GM18909 (cell line): ENCODE data around the gene SLC1A4.

ENCODE experiments used
- ATAC-seq: cut with Tn5 transposase; IDR thresholded peaks from one replicate; pipeline ENCODE4 v1.9.1; 2021; ENCODE audit warnings: mild to moderate bottlenecking; ENCODE audit not compliant: unreplicated experiment, poor library complexity

SLC1A4 gene

DNA sequence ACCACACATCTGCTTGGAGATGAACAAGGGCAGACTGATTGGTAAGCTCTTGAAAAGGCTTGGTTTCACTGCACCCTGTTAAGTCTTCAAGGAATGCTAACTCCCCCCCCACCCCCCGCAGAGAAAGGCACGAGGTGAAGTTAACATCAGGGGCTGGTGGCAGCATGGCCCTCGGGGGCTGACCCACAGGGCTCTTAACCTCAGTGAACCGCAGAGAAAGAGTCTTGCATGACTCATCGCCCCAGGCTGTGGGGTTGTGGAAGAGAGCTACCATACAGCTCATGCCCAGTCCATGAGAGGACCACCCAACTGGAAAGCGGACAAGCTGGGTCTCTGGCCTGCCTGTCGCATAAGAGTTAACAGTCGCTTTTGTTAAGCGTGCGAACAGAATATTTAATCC lies 56.5 kb downstream of the SLC1A4 start:
- no peak for ATAC-seq

- ATAC-seq, result no peak
Observed at GRCh38 chr2:65046633-65047407, 57.6 kb downstream of the SLC1A4 start.

- ATAC-seq, result no peak
Observed at GRCh38 chr2:65049010-65049639, 59.9 kb downstream of the SLC1A4 start.

DNA sequence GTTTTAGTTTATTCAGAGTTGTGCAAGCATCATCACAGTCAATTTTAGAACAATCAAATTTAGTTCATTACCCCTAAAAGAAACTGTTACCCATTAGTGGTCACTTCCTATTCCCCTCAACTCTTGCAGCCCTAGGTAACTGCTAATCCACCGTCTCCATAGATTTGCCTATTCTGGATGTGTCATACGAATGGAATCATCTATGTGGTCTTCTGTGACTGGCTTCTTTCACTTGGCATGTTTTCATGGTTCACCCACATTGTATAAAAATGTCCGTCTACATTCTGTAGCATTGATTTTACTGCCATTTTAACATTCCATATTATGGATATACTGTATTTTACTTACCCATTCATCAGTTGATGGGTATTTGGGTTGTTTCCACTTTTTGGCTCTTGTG lies 61.7 kb downstream of the SLC1A4 start:
- ATAC-seq, result no peak

DNA sequence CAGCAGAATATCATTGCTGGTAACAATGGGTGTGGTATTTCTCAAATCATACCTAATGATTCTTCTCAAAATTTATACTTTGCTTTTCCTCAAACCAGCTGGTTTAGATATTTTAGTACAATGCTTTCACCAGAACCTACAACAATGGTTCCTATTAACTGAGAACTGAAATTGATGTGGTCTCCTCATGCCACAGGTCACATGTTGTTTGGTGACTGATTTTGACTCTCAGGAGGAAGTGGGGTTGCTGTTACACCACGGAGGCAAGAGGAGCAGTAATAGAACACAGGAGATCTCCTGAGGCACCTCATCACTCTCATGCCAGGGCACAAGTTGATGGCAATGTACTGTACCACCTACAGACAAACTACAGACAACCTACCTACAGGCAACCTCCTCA lies 64.0 kb downstream of the SLC1A4 start:
- peak; percentile 64 for ATAC-seq

DNA sequence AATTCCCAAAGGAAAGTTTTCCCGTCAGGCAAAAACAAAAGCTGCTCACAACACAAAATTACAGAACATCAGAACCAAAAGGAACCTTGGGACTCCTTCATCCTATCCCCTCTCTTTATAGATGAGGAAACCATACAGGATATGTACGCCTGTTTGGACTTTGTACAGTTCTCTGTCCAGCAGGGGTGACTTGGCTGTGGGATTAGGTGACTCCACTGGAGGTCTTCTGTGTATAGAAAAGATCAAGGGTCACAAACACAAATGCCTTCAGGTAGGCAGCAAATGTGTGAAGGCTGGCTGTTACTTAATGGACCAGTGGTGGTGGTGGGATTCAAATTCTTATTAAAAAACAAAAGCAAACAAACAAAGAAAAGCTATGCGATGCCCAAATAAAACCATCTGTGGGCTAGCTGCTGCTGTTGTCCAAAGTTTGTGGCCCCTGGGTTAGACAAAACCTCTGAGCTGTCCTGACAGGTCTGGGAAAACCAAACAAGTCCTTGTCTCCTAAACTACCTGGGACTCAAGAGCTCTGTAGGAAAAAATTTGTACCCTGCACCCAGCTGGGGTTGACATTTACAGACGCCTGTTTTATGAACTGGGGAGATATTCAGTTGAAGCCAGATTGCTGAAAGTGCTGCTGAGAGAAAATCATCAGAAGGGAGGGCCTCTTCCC lies 65.7 kb downstream of the SLC1A4 start:
- no peak for ATAC-seq

- ATAC-seq, result peak; percentile 40
Observed at GRCh38 chr2:65055422-65056214, 66.4 kb downstream of the SLC1A4 start.

GRCh38 chr2:65056215-65057053 lies 67.2 kb downstream of the SLC1A4 start, which contains the start of gene CEP68:
TSS of gene CEP68 (plus strand) at chr2:65056416. CDS start at chr2:65069445, 13,029 bp downstream.
- ATAC-seq, result peak; percentile 87

DNA sequence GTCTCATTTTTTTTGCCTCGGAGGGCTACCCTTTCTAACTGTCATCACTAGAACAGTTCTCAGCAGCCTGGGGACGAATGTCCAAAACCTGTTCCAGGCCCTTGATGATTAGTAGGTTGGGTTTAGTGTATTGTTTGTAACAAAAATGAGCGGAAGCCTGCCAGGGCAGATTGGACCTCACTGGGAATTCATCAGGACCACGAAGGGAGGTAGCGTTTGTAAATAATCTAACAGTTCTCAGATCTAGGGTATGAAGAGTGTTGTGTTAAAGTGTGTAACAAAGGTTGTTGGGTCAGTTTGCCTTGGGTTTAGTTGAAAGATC lies 67.8 kb downstream of the SLC1A4 start:
- no peak for ATAC-seq

DNA sequence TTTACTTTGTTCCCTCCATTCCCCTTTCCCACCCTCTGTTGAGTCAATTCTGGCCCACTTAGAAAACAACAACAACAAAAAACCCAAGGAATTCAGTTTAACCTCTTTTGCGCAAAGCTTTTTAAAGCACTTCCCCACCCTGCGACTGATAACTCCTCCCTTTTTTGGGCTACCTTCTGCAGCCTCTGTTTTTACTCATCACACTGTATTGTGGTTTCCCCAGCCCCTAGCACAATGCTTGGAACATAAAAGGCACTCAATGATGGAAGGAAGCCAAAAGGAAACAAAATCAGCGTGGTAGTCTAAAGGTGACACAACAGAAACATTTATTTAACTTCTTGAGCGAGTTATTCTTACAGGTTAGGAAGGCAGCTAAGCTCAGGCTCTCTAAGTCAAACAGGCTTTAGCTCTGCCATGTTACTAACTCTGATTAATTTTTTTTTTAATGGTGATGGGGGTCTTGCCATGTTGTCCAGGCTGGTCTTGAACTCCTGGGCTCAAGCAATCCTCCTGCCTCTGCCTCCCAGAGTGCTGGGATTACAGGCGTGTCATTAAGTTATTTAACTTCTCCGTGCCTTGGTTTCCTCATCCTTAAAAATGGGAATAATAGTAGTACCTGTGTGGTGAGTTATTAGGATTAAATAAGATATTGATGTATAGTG lies 68.3 kb downstream of the SLC1A4 start:
- no peak for ATAC-seq

DNA sequence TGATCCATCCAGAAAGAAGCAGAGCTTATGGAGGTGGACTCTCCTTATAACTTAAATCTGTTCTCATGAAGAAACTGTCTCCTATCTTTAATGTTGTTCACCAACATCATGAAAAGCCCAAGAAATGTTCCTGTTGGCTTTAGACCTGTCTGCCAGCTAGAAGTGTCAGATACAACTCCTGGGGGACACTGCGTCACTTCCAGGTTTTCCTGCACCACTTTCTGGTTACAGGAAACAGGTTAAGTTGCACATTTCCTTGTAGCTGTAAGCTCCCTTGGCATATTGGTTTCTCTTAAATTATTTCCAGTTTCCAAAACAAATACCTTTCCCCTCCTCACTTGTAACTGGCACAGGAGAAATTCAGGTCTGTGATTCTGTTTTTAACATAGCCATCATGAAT lies 69.9 kb downstream of the SLC1A4 start:
- no peak for ATAC-seq

DNA sequence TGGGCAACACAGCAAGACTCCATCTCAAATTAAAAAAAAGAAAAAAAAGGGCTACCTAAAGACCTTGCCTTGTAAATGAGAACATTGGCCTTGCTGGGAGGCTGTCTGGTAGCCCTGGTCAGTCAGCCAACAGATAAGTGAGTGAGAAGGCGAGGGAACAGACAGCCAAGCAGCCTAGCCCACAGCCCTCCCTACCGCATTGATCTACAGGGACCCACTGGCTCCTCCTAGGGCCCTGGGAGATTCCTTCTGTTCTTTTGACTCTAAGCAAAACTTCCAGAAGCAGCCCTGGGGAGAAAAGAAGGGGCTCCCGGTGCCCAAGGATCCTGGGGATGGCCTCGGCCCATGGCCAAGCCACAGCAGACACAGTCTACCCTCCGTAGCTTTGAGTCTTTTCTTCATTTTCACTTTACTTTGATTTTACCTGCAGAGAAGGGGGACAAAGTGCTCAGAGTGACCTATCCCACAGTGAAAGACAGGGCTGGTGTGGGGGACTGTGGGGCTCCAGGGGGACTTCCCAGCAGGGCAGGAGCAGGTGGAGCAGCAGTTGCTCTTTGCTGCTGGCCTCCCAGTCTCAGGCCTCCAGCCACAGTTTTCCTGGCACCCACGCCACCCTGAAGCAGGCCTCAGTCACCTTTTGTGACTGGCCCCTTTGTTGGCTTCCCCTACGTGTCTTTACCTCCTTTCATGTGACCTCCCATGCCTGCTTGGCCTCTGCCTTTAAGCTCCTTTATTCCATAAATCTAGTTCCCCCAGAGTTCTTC lies 72.1 kb downstream of the SLC1A4 start:
- ATAC-seq, result no peak

DNA sequence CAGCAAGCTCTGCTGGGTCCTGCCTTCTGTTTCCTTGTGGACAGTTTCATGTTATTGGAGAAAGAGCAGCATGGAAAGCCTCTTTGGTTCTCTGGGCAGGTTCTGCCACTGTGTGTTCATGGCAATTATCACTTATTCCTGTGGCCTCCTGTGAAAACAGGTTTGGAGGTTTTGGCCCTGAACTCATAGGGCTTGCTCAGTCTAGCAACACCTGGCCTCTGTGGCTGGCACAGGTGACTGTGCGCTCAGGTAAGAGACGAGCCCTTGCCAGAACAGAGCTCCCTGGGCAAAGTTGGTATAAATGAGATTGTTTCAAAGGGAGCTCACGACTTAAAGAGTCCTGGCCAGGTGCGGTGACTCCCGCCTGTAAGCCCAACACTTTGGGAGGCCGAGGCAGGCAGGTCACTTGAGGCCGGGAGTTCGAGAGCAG lies 72.7 kb downstream of the SLC1A4 start:
- ATAC-seq, result no peak

DNA sequence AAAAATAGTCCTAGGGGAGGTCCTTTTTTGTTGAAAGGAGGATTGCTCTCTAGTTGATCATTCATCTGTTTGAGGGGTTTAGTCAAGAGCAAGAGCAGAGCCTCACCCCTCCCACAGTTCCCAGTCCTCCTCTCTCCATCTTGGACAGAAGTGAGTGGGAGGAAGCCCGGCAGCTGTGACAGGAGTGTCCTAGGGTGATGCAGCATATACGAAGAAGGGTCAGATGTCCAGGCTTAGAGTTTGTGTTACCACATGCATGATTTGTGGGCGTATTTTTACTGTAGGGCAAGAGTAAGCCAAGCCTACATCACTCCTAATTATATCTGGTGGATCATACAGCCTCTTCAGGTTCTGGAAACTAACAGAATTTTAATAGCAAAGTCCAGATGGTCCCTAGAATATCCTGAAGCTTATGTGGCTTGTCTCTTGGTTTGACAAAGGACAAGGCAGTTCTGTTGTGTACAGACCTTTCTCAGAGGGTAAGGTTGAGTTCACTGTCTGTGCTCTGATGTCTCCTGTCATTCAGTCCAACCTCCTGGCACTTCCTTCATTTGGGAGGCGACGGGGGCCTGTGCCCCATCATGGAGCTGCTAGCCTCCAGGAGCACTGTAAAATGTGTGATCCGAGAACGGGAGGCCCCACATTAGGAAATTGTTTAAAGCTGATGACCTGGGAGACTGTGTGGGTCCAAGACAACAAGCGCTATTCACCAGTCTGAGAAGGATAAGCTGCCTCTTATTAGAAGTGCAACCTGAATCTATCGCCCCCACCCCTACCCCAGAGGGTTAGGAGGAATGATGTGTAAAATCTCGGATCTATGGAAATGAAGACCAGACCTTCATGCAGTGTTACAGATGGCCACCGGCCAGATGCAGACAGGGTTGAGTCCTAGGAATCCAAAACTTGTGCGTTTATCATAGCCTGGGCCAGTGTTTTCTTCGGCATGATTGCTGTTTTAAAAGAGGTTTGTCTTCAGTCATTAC lies 73.9 kb downstream of the SLC1A4 start:
- ATAC-seq, result no peak

GRCh38 chr2:65064728-65065552 lies 75.7 kb downstream of the SLC1A4 start:
- ATAC-seq, result peak; percentile 85

GRCh38 chr2:65067806-65068553 lies 78.8 kb downstream of the SLC1A4 start:
- no peak for ATAC-seq
